NCI-H69 (cell line): ENCODE measurements around the gene KIF6.
"Not testable (repeated sequence)": the region's sequence is repeated elsewhere in the genome, so short reads cannot be mapped to it uniquely, and the experiment has no call there.

Experiments used
- DNase-seq: peaks from one replicate; lab custom pipeline; 2025; lab: John Stamatoyannopoulos, UW

Gene KIF6

GRCh38 chr6:39313526-39314272 is 411.5 kb downstream of the KIF6 start:
- DNase-seq = peak; percentile 21

- peak; percentile 21 for DNase-seq
These were observed 412.2 kb downstream of the KIF6 start for GRCh38 chr6:39312912-39313525.

GRCh38 chr6:39310542-39310941 is 414.7 kb downstream of the KIF6 start:
- DNase-seq = no peak

GRCh38 chr6:39309942-39310531 is 415.2 kb downstream of the KIF6 start:
- DNase-seq = peak; percentile 64

- DNase-seq = no peak
These were observed 417.7 kb downstream of the KIF6 start for GRCh38 chr6:39307462-39307861.

- no peak for DNase-seq
These were observed 420.3 kb downstream of the KIF6 start for GRCh38 chr6:39304951-39305350.

- no peak for DNase-seq
These were observed 421.6 kb downstream of the KIF6 start for GRCh38 chr6:39303425-39304153.

- peak; percentile 66 for DNase-seq
These were observed 422.4 kb downstream of the KIF6 start for GRCh38 chr6:39302669-39303424.

GRCh38 chr6:39302011-39302410 is 423.2 kb downstream of the KIF6 start:
- no peak for DNase-seq

GRCh38 chr6:39301606-39302005 is 423.6 kb downstream of the KIF6 start:
- DNase-seq = no peak

- DNase-seq = no peak
These were observed 424.5 kb downstream of the KIF6 start for GRCh38 chr6:39300739-39301138.

- DNase-seq = no peak
These were observed 427.1 kb downstream of the KIF6 start for GRCh38 chr6:39298061-39298460.

- DNase-seq = no peak
These were observed 428.2 kb downstream of the KIF6 start for GRCh38 chr6:39296745-39297640.

GRCh38 chr6:39295611-39296011 is 429.6 kb downstream of the KIF6 start:
- no peak for DNase-seq

- DNase-seq = no peak
These were observed 430.3 kb downstream of the KIF6 start for GRCh38 chr6:39294899-39295298.

GRCh38 chr6:39294133-39294532 is 431.1 kb downstream of the KIF6 start:
- no peak for DNase-seq

- no peak for DNase-seq
These were observed 432.6 kb downstream of the KIF6 start for GRCh38 chr6:39292637-39293036.

GRCh38 chr6:39289490-39289889 is 435.7 kb downstream of the KIF6 start:
- DNase-seq = no peak

- DNase-seq = no peak
These were observed 437.6 kb downstream of the KIF6 start for GRCh38 chr6:39287601-39288000.

GRCh38 chr6:39286596-39286995 is 438.6 kb downstream of the KIF6 start:
- not testable (repeated sequence) for DNase-seq

GRCh38 chr6:39282774-39283173 is 442.4 kb downstream of the KIF6 start:
- no peak for DNase-seq
